SKM-1 treated with dmso at 0.1 percent for 144 hours (cell line): Measurements from ENCODE around the gene DYRK1A.
A peak's percentile ranks its signal among the peaks of the same experiment; 100 is the strongest.
"Not testable (repeated sequence)": the region's sequence is repeated elsewhere in the genome, so short reads cannot be mapped to it uniquely, and the experiment has no call there.

Experiments used
- DNase-seq: peaks from one replicate; lab custom pipeline; 2025; ENCODE audit not compliant: unreplicated experiment; lab: John Stamatoyannopoulos, UW

DYRK1A gene

GRCh38 chr21:37366482-37367316, at the start of gene DYRK1A:
TSS of gene DYRK1A (plus strand) at chr21:37366773. CDS start at chr21:37420375, 53,602 bp downstream.
- peak; percentile 96 for DNase-seq

GRCh38 chr21:37319551-37319950, 47.0 kb upstream of the DYRK1A start:
- no peak for DNase-seq

DNA sequence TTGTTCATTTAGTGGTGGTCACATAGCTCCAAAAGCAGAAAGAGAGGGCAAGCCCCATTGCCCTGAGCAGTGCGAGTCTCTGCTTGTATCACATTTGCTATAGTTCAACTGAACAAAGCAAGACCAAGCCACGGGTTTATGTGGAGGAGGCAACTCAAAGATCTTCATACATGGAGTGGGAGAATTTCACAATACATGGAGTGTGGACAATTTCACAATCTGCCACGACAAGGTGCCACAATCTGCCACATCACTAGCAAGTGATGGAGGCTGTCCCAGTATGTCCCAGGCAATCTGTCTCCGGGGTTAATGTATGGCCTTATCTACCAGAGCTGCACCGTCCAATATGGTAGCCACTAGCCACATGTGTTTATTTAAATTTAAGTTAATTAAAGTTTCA, 44.5 kb upstream of the DYRK1A start:
- DNase-seq, result no peak

- DNase-seq, result no peak
Measured at GRCh38 chr21:37324558-37324957, 42.0 kb upstream of the DYRK1A start.

- not testable (repeated sequence) for DNase-seq
Measured at GRCh38 chr21:37328147-37328546, 38.4 kb upstream of the DYRK1A start.

DNA sequence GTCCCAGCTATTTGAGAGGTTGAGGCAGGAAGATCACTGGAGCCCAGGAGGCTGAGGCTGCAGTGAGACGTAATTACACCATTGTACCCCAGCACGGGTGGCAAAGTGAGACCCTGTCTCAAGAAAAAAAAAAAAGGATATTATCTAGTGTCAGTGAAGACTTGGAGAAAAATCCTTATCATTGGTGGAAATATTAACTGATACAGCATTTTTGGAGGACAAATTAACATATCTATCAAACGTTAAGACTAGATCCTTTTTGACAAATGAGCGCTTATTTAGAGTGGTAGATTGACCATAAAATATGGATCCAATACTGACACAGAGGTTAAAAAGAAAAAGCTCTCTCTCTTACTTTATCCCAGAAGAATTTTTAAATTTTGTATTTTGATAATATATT, 35.2 kb upstream of the DYRK1A start:
- no peak for DNase-seq

DNA sequence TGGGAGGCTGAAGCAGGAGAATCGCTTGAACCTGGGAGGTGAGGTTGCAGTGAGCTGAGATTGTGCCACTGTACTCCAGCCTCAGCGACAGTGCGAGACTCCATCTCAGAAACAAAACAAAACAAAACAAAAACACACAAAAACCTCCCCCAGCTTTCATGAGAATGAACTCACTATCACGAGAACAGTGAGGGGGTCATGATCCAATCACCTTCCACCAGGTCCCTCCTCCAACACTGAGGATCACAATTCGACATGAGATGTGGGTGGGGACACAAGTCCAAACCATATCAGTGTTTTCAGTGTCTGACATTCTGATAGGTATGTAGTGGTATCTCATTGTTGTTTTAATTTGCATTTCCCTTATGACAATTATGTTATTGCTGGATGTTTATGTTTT, 31.5 kb upstream of the DYRK1A start:
- DNase-seq, result no peak

DNA sequence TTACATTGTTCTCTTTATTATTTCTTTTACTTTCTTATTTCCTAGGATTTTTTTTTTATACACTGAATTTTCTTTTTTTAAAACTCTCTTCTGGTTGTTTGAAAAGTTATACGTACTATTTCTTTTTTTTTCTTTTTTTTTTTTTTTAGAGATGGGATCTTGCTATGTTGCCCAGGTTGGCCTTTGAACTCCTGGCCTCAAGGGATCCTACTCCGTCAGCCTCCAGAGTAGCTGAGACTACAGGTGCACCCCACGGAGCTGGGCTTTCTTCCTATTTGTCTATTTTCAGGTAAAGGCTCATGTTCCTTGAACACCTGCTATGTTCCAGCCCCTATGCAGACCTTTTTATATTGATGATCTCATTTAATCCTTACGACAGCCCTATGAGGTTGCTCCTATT, 29.4 kb upstream of the DYRK1A start:
- DNase-seq, result no peak

DNA sequence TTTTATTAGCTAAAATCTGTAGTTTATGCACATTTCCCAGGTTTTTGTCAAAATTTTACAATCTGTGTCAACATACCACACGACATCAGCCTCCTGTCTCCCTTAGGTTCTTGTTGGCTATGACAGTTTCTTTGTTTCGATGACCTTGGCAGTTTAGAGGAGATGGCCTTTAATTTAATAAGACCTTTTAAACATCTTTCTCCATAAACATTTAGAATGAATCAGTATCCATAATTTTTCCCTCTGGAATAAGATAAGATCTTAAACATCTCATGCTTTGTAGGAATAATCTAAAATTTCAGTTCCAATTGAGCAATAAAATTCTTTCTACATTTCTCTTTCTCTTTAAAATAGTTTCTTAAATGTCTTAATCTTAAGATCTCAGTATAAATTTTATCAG, 28.7 kb upstream of the DYRK1A start:
- no peak for DNase-seq

GRCh38 chr21:37338671-37339551, 27.7 kb upstream of the DYRK1A start:
- no peak for DNase-seq

GRCh38 chr21:37339552-37339939, 27.0 kb upstream of the DYRK1A start:
- no peak for DNase-seq

- DNase-seq, result no peak
Measured at GRCh38 chr21:37341254-37341960, 25.2 kb upstream of the DYRK1A start.

DNA sequence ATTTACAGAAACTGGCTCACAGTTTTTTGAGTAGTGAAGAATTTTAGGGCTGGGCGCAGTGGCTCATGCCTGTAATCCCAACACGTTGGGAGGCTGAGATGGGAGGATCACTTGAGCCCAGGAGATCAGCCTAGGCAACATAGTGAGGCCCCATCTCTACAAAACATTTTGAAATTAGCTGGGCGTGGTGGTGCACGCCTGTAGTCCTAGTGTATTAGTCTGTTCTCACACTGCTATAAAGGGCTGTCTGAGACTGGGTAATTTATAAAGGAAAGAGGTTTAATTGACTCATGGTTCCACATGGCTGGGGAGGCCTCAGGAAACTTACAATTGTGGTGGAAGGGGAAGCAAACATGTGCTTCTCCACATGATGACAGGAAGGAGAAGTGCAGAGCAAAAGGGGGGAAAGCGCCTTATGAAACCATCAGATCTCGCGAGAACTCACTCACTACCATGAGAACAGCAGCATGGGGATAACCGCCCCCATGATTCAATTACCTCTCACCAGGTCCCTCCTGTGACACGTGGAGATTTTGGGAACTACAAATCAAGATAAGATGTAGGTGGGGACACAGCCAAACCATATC, 24.4 kb upstream of the DYRK1A start:
- no peak for DNase-seq

DNA sequence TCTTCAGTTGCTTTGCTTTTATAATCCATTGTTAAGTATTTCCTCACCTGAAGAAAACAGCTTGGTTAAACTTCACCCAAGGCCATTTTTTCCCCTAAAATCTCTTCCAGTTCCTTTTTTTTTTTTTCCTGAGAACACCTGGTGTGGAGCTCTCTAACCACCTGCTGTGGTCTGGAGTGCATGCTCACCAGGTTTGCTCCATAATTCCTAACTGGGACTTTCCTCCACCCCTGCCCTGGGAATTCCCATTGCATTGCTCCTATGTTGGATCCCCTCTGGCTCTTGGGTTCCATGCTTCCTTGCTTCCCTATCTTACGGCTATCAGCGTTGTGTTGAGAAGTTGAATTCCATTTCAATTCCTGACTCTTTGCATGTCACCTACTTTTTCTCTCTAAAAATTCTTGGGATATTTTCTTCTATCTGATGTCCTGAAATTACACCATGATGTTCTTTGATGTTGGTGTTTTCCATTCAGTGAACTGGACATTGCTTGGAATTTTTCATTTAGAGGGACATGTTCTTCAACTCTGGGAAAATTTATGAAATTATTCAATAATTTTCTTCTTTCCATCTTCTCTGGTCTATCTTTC, 19.6 kb upstream of the DYRK1A start:
- no peak for DNase-seq

DNA sequence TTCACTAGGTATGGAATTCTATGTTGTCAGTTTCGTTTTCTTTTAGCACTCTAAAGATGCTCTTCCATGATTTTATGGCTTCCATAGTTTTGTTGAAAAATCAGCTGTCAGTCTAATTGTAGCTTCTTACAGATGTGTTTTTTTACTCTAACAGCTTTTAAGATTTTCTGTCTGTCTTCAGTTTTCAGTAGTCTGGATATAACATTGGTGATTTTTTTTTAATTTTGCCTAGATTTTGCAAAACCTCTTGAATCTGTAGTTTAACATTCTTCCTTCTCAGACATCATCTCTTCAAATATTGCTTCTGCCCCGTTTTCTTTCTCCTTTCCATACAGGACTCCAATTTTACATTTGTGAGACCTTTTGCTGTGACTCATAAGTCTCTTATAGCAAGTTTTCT, 17.9 kb upstream of the DYRK1A start:
- no peak for DNase-seq

DNA sequence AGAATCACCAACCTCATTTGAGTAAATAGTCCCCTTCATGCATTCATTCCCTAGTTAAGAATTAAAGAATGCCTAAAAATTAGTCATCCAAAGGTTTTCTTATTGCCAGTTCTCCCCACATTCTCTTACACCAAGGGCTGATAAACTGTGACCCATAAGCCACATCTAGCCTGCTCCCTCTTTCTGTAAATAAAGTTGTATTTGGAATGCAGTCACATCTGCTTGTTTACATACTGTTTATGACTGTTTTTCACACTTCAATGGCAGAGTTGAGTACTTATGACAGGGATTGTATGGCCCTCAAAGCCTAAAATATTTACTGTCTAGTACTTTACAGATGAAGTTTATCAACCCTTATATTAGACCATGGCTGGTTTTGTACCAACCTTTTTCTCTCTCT, 16.1 kb upstream of the DYRK1A start:
- DNase-seq, result no peak

DNA sequence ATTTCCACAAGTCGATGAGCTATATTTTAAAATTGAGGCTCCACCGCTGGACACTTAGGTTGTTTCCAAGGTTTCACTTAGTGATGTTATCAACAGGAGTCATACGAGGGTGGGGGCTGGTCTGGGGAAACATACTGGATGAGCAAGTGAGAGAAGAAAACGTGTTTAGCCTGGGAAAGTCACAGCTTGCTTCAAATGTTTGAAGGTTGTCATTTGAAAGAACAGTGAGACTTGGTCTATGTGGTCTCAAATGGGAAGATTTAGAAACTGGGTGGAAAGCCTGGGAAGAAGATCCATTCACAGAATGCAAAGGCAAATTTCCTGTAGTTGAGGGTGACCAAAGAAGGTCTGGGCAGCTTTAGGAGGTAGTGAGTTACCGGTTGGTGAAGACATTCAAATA, 9.9 kb upstream of the DYRK1A start:
- no peak for DNase-seq

DNA sequence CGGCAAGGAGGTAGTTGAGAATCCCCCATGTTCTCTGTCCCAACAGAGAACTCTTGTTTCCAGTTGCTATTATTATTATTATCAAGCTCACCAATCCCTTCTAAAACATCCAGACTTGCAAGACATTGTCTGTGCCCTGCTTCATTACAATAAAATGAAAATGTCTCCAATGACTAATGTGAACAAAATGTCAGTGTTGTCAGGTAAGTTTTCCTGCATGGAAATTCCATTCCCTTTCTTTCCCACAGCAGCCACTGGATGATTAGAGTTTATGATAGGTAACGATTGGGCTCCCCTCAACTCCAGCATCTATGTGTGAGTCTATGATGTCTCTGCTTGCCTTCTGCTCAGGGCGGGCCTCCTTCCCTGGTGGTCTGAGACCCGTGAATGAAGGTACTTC, 8.9 kb upstream of the DYRK1A start:
- no peak for DNase-seq

GRCh38 chr21:37358397-37358796, 8.2 kb upstream of the DYRK1A start:
- peak; percentile 77 for DNase-seq

- DNase-seq, result no peak
Measured at GRCh38 chr21:37363936-37364335, 2.6 kb upstream of the DYRK1A start.

- peak; percentile 18 for DNase-seq
Measured at GRCh38 chr21:37364722-37365121, 1.9 kb upstream of the DYRK1A start.
